ENCODE results near the gene FBXO36.
"Not testable (repeated sequence)": the region's sequence is repeated elsewhere in the genome, so short reads cannot be mapped to it uniquely, and the experiment has no call there.

Gene FBXO36

GRCh38 chr2:229922449-229923386, at the start of gene FBXO36:
TSS of gene FBXO36 (plus strand) at chr2:229922503. CDS start at chr2:229922514, 11 bp downstream.
- DNase-seq (ENCODE audit: low spot score): peak; percentile 11

- no peak for DNase-seq (ENCODE audit: low spot score)
These were observed 49.2 kb upstream of the FBXO36 start for GRCh38 chr2:229873123-229873581.

- no peak for DNase-seq (ENCODE audit: low spot score)
These were observed 47.7 kb upstream of the FBXO36 start for GRCh38 chr2:229874647-229875046.

- DNase-seq (ENCODE audit: low spot score): no peak
These were observed 46.8 kb upstream of the FBXO36 start for GRCh38 chr2:229875549-229875948.

- DNase-seq (ENCODE audit: low spot score): no peak
These were observed 42.9 kb upstream of the FBXO36 start for GRCh38 chr2:229879191-229879950.

GRCh38 chr2:229880892-229881586, 41.3 kb upstream of the FBXO36 start:
- DNase-seq (ENCODE audit: low spot score): no peak

GRCh38 chr2:229882583-229882982, 39.7 kb upstream of the FBXO36 start:
- DNase-seq (ENCODE audit: low spot score): no peak

- DNase-seq (ENCODE audit: low spot score): no peak
These were observed 37.3 kb upstream of the FBXO36 start for GRCh38 chr2:229884775-229885699.

- no peak for DNase-seq (ENCODE audit: low spot score)
These were observed 34.9 kb upstream of the FBXO36 start for GRCh38 chr2:229887441-229887840.

GRCh38 chr2:229888031-229888430, 34.3 kb upstream of the FBXO36 start:
- DNase-seq (ENCODE audit: low spot score): no peak

- no peak for DNase-seq (ENCODE audit: low spot score)
These were observed 33.3 kb upstream of the FBXO36 start for GRCh38 chr2:229889023-229889422.

- no peak for DNase-seq (ENCODE audit: low spot score)
These were observed 25.4 kb upstream of the FBXO36 start for GRCh38 chr2:229896857-229897256.

- no peak for DNase-seq (ENCODE audit: low spot score)
These were observed 22.7 kb upstream of the FBXO36 start for GRCh38 chr2:229899604-229900003.

GRCh38 chr2:229900012-229900411, 22.3 kb upstream of the FBXO36 start:
- no peak for DNase-seq (ENCODE audit: low spot score)

- DNase-seq (ENCODE audit: low spot score): not testable (repeated sequence)
These were observed 21.8 kb upstream of the FBXO36 start for GRCh38 chr2:229900514-229900913.

GRCh38 chr2:229901819-229902218, 20.5 kb upstream of the FBXO36 start:
- peak; percentile 12 for DNase-seq (ENCODE audit: low spot score)

- peak; percentile 37 for DNase-seq (ENCODE audit: low spot score)
These were observed 19.3 kb upstream of the FBXO36 start for GRCh38 chr2:229903037-229903436.

GRCh38 chr2:229905601-229906000, 16.7 kb upstream of the FBXO36 start:
- DNase-seq (ENCODE audit: low spot score): no peak

- no peak for DNase-seq (ENCODE audit: low spot score)
These were observed 13.2 kb upstream of the FBXO36 start for GRCh38 chr2:229909090-229909489.

GRCh38 chr2:229910147-229910831, 12.0 kb upstream of the FBXO36 start:
- no peak for DNase-seq (ENCODE audit: low spot score)
